SH-SY5Y (cell line): Measurements from ENCODE around the gene MORN1.

Experiments used
- GATA2 ChIP-seq: IDR thresholded peaks from 2 replicates; pipeline ENCODE4 v1.6.1; 2011; ENCODE audit warnings: mild to moderate bottlenecking, low read depth, low read length
- GATA3 ChIP-seq: IDR thresholded peaks from 2 replicates; pipeline ENCODE4 v1.6.1; 2011; ENCODE audit warnings: low read depth, mild to moderate bottlenecking, low read length, moderate library complexity

DNA sequence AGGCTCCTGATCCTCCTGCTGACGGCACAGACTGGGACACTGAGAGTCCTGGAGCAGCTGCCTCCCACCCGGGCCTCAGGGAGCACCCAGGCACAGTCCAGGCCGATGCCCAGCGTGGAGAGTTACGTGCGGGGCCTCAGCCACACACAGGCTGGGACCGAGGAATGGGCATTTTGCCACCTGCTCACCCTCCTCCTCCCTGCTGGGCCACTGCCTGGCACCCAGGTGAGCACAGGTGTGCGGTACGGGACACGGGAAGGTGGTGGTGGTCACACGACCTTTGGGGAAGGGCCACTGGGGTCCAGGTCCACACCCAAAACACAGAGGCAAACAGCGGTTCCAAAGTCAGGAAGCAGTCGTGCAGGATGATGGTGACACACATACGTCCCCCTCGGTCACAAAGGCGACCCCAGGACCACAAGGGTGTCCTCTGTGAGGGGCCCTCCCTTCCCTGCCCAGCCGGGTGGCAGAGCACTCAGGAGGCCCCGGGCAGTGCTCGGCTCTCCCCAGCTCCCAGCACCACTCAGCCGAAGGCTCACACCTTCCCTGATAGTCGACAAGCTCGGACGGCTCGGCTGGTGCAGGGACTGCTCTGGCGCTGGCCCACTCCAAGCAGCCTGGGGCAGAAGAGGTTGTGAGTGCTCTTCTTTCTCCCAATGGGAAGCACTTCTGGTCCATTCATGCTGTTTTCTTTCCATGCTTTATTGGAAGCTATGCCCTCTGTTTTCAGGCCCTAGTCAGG is 14.3 kb downstream of the MORN1 start:
- no peak for TF ChIP-seq GATA3
- no peak for TF ChIP-seq GATA2
